GM12873 (cell line): ENCODE data around the gene KPTN.
A peak's percentile ranks its signal among the peaks of the same experiment; 100 is the strongest.

Experiments
- TF ChIP-seq, protein P1 (sequence below): IDR thresholded peaks from 2 replicates; pipeline ENCODE4 v1.5.1; 2012; ENCODE audit warnings: low read depth, mild to moderate bottlenecking, moderate library complexity, low read length, control low read depth; ENCODE audit not compliant: insufficient read depth; ENCODE audit errors: missing control alignments

Gene KPTN

DNA sequence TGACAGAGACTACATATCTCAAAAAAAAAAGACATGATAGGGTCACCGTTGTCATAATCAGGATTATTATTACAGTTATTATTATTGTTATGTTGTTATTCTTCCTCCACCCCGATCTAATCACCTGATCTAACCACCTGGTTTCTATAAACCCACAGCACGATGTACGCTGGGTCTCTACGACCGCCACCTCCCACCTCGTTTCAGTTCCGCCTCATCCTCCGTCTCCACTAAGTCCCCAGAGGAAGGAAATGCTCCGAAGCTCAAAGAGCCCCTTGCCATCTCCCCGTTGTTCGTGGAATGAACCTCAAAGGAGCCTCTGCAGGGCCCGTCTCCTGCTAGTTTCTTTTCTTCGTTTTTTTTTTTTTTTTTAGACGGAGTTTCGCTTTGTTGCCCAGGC lies 48.8 kb downstream of the KPTN start:
- TF ChIP-seq, protein P1, sequence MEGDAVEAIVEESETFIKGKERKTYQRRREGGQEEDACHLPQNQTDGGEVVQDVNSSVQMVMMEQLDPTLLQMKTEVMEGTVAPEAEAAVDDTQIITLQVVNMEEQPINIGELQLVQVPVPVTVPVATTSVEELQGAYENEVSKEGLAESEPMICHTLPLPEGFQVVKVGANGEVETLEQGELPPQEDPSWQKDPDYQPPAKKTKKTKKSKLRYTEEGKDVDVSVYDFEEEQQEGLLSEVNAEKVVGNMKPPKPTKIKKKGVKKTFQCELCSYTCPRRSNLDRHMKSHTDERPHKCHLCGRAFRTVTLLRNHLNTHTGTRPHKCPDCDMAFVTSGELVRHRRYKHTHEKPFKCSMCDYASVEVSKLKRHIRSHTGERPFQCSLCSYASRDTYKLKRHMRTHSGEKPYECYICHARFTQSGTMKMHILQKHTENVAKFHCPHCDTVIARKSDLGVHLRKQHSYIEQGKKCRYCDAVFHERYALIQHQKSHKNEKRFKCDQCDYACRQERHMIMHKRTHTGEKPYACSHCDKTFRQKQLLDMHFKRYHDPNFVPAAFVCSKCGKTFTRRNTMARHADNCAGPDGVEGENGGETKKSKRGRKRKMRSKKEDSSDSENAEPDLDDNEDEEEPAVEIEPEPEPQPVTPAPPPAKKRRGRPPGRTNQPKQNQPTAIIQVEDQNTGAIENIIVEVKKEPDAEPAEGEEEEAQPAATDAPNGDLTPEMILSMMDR = no peak

DNA sequence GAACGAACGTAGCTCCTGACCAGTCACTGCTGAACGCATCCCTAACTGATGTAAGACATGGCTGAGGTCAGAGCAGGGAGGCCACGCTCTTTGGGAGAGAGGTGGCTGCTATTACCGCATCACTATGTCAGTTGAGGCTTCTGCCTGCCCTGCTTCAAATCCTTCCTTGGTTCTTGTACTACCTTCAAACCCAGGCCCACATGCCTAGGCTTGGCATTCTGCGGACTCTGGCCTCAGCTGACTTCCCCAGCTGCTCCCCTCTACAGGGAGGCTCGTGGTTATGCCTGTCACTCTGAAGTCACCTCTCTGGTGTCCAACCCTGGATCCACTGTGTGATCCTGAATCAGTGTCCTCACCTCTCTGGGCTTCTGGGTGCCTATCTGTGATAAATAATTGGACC lies 49.9 kb downstream of the KPTN start:
- TF ChIP-seq, protein P1 = no peak

DNA sequence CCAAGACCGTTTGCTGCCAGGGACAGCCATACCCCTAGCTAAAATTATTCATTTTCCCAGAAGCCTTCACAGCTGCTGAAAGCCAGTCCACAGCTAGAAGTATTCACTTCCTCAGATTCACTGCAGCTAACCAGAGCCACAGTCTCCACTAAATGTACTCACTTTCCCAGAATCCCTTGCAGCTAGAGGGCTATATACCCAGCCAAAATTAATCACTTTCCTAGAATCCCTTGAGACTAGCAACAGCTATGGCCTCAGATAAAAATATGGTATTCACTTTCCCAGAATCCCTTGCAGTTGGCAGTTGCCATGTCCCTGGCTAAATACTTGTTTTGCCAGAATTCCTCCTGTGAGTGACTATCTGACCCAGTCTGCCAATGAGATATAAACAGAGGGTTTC lies 50.9 kb downstream of the KPTN start:
- TF ChIP-seq, protein P1 = no peak

DNA sequence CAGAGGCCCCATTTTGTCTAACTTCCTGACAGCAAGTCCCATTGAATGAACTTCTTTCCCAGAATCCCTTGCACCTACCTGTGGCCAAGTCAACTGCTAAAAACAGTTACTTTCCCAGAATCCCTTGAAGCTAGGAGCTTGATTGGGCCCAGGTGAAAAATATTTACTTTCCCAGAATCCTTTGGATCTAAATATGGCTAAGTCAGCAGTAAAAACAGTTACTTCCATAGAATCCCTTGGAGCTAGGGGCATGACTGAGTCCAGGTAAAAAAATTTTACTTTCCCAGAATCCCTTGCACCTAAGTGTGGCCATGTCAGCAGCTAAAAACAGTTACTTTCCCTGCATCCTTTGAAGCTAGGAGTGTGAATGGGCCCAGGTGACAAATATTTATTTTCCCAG lies 51.5 kb downstream of the KPTN start:
- TF ChIP-seq, protein P1 = no peak

DNA sequence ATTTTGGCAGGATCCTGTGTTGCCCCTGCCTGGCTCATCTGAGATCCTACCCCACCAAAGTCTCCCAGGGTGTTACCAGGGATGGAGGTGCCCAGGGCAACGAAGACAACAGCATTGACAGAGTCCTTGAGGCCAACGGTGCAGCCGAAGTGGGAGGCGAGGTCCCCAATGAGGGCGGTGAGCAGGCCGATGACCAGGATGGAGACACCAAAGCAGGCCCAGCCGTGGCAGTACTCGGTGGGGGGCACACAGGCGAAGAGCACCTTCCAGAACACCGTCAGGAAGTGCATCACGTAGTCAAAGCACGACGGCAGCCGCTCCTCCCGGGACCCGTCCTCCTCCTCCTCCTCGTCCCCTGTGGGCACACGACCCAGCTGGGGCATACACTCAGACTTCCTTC lies 51.9 kb downstream of the KPTN start:
- TF ChIP-seq, protein P1 = no peak

DNA sequence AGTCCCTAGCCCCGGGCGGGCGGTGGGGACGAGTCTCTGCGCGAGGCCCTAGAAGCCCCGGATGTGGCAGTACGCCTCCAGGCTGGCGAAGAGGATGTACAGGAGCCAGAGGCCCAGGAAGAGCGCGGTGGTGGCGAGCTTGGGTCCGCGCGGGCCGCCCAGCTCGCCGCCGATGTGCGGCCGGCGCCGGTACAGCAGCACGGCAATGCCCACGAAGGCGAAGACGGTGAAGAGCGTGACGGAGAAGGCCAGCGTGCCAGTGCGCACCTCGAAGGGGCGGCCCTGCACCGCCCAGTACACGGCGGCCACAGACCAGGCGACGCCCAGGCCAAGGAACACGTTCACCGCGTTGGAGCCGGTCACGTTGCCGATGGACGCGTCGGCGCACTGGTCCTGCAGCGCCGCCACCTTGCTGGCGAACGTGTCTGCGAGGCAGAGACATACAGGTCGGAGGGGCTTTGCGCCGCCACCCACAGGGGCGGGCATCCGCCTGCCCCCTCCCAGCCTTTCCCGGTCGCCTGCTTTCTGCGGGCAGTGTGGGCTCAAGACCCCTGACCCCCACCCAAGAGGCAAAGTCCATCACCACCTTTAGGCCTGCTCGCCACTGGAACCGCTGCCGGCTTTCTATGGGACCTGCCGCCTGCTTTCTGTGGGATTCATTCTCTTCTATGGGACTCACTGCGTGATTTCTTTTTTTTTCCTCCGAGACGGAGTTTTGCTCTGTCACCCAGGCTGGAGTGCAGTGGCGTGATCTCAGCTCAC lies 53.8 kb downstream of the KPTN start:
- TF ChIP-seq, protein P1 = peak; percentile 29

DNA sequence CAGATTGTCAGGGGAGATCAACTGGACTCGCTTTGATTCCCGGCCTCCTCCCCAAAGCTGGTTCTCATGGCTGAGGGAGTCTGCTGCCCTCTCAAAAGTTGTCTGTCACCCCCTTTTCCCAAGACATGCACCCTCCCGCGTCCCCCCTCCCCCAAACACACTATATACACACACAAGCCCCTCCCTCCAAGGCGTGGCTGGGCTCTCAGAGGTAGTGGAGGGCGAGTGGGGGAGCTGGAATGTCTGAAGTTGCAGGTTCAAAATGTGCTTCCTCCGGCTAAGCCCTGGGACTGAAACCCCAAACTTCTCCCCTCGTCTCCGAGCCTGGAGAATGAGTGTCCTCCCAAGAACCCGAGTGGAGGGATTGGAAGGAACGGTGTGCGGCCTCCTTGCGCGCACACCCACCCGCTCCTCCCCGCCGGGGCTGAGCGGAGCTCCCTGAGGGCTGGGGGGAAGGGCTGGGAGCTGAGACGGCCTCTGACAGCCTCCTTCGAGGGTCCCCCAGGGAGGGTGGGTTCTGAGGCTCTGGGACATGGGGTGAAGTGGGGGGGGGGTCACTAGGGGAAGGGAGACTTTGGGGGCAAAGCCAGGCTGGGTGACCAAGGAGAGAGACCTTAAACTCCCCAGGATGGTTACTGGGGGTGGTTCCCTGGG lies 54.8 kb downstream of the KPTN start:
- TF ChIP-seq, protein P1 = no peak
